GM06990 (cell line): ENCODE measurements around the gene ZNF646.

Source experiments
- DNase-seq: peaks from one replicate; pipeline ENCODE4 v3.0.0-alpha.2; 2011; ENCODE audit not compliant: insufficient read length; ENCODE audit errors: extremely low read depth
- H3K27me3 ChIP-seq: replicated peaks from 2 replicates; pipeline ENCODE4 v1.6.0; 2011; ENCODE audit warnings: low read length; ENCODE audit not compliant: control insufficient read depth, insufficient read depth
- H3K36me3 ChIP-seq: 2 replicates; pipeline ENCODE4 v1.5.1; 2011; ENCODE audit warnings: low read length; ENCODE audit not compliant: control insufficient read depth, insufficient read depth
- H3K4me3 ChIP-seq: replicated peaks from 2 replicates; pipeline ENCODE4 v1.5.1; 2011; ENCODE audit warnings: low read depth, mild to moderate bottlenecking, control low read depth, low read length
- TF ChIP-seq, protein P1 (sequence below): IDR thresholded peaks from 2 replicates; pipeline ENCODE4 v1.5.1; 2011; ENCODE audit warnings: low read length, control low read depth, mild to moderate bottlenecking, inconsistent platforms; ENCODE audit not compliant: insufficient read depth, poor library complexity, severe bottlenecking

The ZNF646 gene

GRCh38 chr16:31043352-31043751 is 30.9 kb upstream of the ZNF646 start:
- no peak overlapping the region for H3K4me3 ChIP-seq
- no peaks in the 10 kb centered on the region for H3K27me3 ChIP-seq
- TF ChIP-seq, protein P1, sequence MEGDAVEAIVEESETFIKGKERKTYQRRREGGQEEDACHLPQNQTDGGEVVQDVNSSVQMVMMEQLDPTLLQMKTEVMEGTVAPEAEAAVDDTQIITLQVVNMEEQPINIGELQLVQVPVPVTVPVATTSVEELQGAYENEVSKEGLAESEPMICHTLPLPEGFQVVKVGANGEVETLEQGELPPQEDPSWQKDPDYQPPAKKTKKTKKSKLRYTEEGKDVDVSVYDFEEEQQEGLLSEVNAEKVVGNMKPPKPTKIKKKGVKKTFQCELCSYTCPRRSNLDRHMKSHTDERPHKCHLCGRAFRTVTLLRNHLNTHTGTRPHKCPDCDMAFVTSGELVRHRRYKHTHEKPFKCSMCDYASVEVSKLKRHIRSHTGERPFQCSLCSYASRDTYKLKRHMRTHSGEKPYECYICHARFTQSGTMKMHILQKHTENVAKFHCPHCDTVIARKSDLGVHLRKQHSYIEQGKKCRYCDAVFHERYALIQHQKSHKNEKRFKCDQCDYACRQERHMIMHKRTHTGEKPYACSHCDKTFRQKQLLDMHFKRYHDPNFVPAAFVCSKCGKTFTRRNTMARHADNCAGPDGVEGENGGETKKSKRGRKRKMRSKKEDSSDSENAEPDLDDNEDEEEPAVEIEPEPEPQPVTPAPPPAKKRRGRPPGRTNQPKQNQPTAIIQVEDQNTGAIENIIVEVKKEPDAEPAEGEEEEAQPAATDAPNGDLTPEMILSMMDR, result no peak
- peaks cover 22% of the 10 kb centered on the region for H3K36me3 ChIP-seq
- DNase-seq, result no peak

GRCh38 chr16:31043898-31044481 is 30.2 kb upstream of the ZNF646 start:
- DNase-seq, result no peak
- Histone ChIP-seq H3K36me3 (peaks cover 17% of the 10 kb centered on the region), H3K4me3 (no peak overlapping the region), H3K27me3 (no peaks in the 10 kb centered on the region)
- TF ChIP-seq, protein P1, result no peak

GRCh38 chr16:31050280-31051030 is 23.8 kb upstream of the ZNF646 start:
- DNase-seq, result no peak
- TF ChIP-seq, protein P1, result no peak
- H3K36me3 ChIP-seq, result no peaks in the 10 kb centered on the region
- H3K4me3 ChIP-seq, result no peak overlapping the region
- no peaks in the 10 kb centered on the region for H3K27me3 ChIP-seq

- Histone ChIP-seq H3K4me3 (no peak overlapping the region), H3K27me3 (no peaks in the 10 kb centered on the region), H3K36me3 (no peaks in the 10 kb centered on the region)
- TF ChIP-seq, protein P1, result no peak
- no peak for DNase-seq
Measured at GRCh38 chr16:31052114-31052513, 22.1 kb upstream of the ZNF646 start.

DNA sequence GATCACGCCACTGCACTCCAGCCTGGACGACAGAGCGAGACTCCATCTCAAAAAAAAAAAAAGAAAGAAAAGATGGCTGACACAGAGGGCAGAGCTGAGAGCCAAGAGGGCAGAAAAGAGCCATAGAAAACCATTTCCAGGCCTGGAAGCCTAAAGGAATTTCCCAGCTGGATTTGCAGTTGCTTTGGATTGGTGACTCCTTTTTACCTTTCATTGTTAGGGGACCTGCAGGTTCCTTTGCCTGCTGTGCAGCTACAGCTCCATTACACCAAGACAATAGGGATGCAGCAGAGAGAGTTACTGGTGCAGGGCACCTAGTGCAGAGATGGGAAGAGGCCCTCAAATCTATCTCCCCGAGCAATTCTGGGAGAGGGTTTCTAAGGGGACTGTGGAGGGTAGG is 18.6 kb upstream of the ZNF646 start:
- no peak for DNase-seq
- H3K36me3 ChIP-seq, result no peaks in the 10 kb centered on the region; the same call in 1 of the 2 replicates
- TF ChIP-seq, protein P1, result no peak
- H3K27me3 ChIP-seq, result no peaks in the 10 kb centered on the region
- no peak overlapping the region for H3K4me3 ChIP-seq
